Esophagus squamous epithelium (tissue), 5 donors: ENCODE measurements around the gene TSHZ2. TPM values are rescaled to one million over a fixed set of nuclear protein-coding genes. Genes with fewer than 3 reads are reported as not detected.

Source experiments
- DNase-seq: peaks from one replicate; lab custom pipeline; 2025; lab: John Stamatoyannopoulos, UW
- H3K27ac ChIP-seq, 4 donors: fragments of 200-600 bp; sonication (generic); one replicate each; pipeline ENCODE4 v1.5.1; 2016 to 2019; ENCODE audit warnings: mild to moderate bottlenecking in 1 of 4
- H3K27me3 ChIP-seq, 4 donors: fragments of 200-600 bp; sonication (generic); 1 replicate in 3 of 4; 2 replicates in 1 of 4; pipeline versions ENCODE4 v1.5.1 to v1.6.0; 2017 to 2021; ENCODE audit warnings: antibody characterized with exemption in 1 of 4
- H3K36me3 ChIP-seq, 3 donors: fragments of 200-600 bp; sonication (generic); one replicate each; pipeline ENCODE4 v1.5.1; 2016 to 2019
- H3K4me1 ChIP-seq, 3 donors: fragments of 200-600 bp; sonication (generic); one replicate each; pipeline ENCODE4 v1.5.1; 2017 to 2019
- H3K4me3 ChIP-seq, 4 donors: fragments of 200-600 bp; sonication (generic); 1 replicate in 3 of 4; 2 replicates in 1 of 4; pipeline ENCODE4 v1.5.1; 2016 to 2019; ENCODE audit warnings: mild to moderate bottlenecking in 2 of 4, moderate library complexity in 1 of 4
- H3K9me3 ChIP-seq, 3 donors: fragments of 200-600 bp; sonication (generic); one replicate each; pipeline ENCODE4 v1.5.1; 2016 to 2019
- POLR2A ChIP-seq, 4 donors: fragments of 450-650 bp; IDR thresholded peaks; one replicate each; pipeline ENCODE4 v1.6.1; 2017; ENCODE audit warnings: antibody characterized with exemption in 4 of 4, mild to moderate bottlenecking in 4 of 4, moderate library complexity in 3 of 4
- WGBS, 2 donors: methylation state at CpG; one replicate each; pipeline ENCODE4 v1.1.5; 2018; 5-methylcytosine and 5-hydroxymethylcytosine counted together
- intact Hi-C: fragments of 100-400 bp; cut with DNase I; formaldehyde crosslinking; loops from one replicate; pipeline ENCODE4 v1.15.0; 2022
- total RNA-seq, 4 donors: library from RNA; depleted of rRNA; stranded (reverse); fragments of >200 nt; gene quantifications; one replicate each; pipeline ENCODE4 v1.1.0, GENCODE V29; 2016
- TF ChIP-seq, protein P1 (sequence below), 6 experiments: fragments of 450-650 bp in 4 of 6; fragments of 200-600 bp in 2 of 6; sonication (generic) in 2 of 6; IDR thresholded peaks; one replicate each; pipeline ENCODE4 v1.5.1; 2016 to 2019; ENCODE audit warnings: antibody characterized with exemption in 6 of 6, mild to moderate bottlenecking in 4 of 6, moderate library complexity in 4 of 6
- donor health status: DM: yes; HTN: yes; CAD: no.

TSHZ2 gene
- total RNA-seq, 4 donors from 2014 or later = 4.7 to 22.0 (median 12.9) TPM

DNA sequence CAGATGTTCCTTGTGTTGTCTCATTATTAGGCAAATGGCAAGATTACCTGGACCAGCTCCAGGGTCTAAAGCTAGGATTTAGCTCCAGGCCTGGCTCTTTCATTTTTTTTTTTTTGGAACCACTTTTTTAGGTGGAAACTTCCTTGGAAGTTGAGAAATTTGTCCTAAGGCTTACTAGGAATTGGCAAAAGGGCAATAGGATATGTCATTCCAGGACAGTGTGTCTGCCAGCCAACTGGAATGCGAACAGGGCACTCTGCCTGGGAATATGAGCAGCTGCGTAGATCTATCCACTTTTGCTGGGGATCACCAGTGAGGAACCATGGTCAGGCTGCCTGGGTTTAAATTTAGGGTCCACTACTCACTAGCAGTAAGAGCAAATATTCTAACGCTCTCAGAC is 304.0 kb downstream of the TSHZ2 start:
- DNase-seq = no peak
- TF ChIP-seq POLR2A (IDR thresholded peaks at IDR 0.05) = no peak
- WGBS, 2 donors = 50 to 54% methylated on average over 3 of the region's 3 CpGs

GRCh38 chr20:53278555-53278954 is 306.4 kb downstream of the TSHZ2 start:
- H3K27ac ChIP-seq = no peak overlapping the region
- peaks cover 0 to 5% (median 0%) of the 10 kb centered on the region in 3 donors for H3K4me1 ChIP-seq
- no peaks in the 10 kb centered on the region for H3K9me3 ChIP-seq
- intact Hi-C loops = no loop called here
- no peak for DNase-seq
- TF ChIP-seq, protein P1, sequence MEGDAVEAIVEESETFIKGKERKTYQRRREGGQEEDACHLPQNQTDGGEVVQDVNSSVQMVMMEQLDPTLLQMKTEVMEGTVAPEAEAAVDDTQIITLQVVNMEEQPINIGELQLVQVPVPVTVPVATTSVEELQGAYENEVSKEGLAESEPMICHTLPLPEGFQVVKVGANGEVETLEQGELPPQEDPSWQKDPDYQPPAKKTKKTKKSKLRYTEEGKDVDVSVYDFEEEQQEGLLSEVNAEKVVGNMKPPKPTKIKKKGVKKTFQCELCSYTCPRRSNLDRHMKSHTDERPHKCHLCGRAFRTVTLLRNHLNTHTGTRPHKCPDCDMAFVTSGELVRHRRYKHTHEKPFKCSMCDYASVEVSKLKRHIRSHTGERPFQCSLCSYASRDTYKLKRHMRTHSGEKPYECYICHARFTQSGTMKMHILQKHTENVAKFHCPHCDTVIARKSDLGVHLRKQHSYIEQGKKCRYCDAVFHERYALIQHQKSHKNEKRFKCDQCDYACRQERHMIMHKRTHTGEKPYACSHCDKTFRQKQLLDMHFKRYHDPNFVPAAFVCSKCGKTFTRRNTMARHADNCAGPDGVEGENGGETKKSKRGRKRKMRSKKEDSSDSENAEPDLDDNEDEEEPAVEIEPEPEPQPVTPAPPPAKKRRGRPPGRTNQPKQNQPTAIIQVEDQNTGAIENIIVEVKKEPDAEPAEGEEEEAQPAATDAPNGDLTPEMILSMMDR (IDR thresholded peaks at IDR 0.05) = no peak
- TF ChIP-seq POLR2A (IDR thresholded peaks at IDR 0.05) = no peak
- H3K4me3 ChIP-seq = no peak overlapping the region
- H3K36me3 ChIP-seq = no peaks in the 10 kb centered on the region
- no peaks in the 10 kb centered on the region for H3K27me3 ChIP-seq
- 91 to 100% methylated on average over 1 of the region's 1 CpG for WGBS, 2 donors

More for the DNA sequence above, 304.0 kb downstream of the TSHZ2 start:
- no peaks in the 10 kb centered on the region for H3K27me3 ChIP-seq
- intact Hi-C loops = no loop called here
- H3K4me3 ChIP-seq = no peak overlapping the region
- H3K36me3 ChIP-seq = no peaks in the 10 kb centered on the region
- no peaks in the 10 kb centered on the region for H3K9me3 ChIP-seq
- H3K4me1 ChIP-seq = peaks cover 0 to 5% (median 0%) of the 10 kb centered on the region in 3 donors
- no peak overlapping the region for H3K27ac ChIP-seq

GRCh38 chr20:53279735-53280134 is 307.6 kb downstream of the TSHZ2 start:
- DNase-seq = no peak
- TF ChIP-seq, protein P1 (IDR thresholded peaks at IDR 0.05) = no peak
- no peak for TF ChIP-seq POLR2A (IDR thresholded peaks at IDR 0.05)
- no peak overlapping the region for H3K4me3 ChIP-seq
- H3K9me3 ChIP-seq = no peaks in the 10 kb centered on the region
- WGBS, 2 donors = 55 to 86% methylated on average over 1 of the region's 1 CpG
- H3K27me3 ChIP-seq = no peaks in the 10 kb centered on the region
- H3K27ac ChIP-seq = no peak overlapping the region
- peaks cover 0 to 5% (median 0%) of the 10 kb centered on the region in 3 donors for H3K4me1 ChIP-seq
- intact Hi-C loops = no loop called here
- no peaks in the 10 kb centered on the region for H3K36me3 ChIP-seq

DNA sequence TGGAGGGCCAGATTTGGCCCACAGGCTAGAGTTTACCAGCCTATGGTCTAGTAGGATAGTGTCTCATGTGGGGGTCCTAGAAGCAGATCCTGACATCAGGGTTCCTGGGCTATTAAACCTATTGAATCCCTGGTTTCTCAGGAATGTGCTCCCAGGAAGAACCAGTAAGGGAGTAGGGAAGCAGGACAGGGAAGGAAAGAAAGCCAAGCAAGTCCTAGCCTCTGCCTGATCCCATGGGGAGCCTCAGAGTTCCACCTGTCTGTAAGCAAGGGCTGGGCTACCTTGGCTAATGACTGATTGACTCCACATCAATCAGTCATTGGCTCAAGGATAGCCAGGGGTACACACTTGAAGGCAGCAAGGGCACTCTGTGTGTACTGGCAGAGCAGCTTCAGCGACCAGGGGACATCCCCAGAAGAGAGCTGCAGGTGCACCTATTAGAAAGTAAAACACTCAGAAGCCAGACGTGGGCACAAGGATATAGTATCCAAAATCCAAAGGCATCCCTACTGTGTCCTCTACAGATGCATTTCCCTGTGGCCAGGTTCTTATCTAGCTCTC is 309.5 kb downstream of the TSHZ2 start:
- no peak for DNase-seq
- H3K4me1 ChIP-seq = no peaks in the 10 kb centered on the region
- intact Hi-C loops = no loop called here
- H3K36me3 ChIP-seq = no peaks in the 10 kb centered on the region
- no peak overlapping the region for H3K4me3 ChIP-seq
- TF ChIP-seq, protein P1 (IDR thresholded peaks at IDR 0.05) = no peak
- TF ChIP-seq POLR2A (IDR thresholded peaks at IDR 0.05) = no peak
- H3K9me3 ChIP-seq = no peaks in the 10 kb centered on the region
- H3K27ac ChIP-seq = no peak overlapping the region
- WGBS, 2 donors = 100% methylated on average over 1 of the region's 2 CpGs
- H3K27me3 ChIP-seq = no peaks in the 10 kb centered on the region

DNA sequence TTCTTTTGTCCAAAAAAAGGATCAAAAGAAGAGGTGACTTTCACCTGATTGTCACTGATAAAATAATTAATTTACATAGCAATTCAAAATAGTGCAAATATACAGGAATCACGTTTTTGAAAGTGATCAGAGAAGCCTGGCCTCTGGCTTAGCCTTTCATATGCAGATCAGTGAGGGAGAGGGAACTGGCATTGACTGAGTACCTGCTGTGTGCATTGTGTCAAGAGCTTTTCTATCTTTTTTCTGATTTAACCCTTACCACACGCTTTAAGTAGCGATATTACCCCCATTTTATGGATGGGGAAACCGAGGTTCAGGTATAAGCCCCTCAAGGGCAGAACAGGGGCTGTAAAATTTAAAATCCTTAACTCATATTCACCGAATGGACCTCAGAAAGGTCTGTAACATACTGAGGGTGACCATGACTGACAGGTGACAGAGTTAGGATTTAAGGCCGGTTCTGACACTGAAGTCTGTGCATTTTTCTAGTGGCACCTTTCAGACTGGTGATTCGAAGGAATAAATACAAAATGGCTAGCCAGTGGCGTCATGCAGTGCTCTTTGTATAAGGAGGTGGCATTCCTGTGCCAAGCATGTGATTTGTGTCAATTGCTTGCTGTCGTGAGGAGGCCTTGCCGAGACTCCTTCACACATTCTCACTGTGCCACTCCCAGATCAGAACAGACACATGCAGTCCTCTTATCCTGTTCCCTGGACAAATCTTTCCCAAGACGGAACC is 310.2 kb downstream of the TSHZ2 start:
- Histone ChIP-seq H3K27ac (no peak overlapping the region), H3K4me3 (no peak overlapping the region), H3K36me3 (no peaks in the 10 kb centered on the region), H3K4me1 (no peaks in the 10 kb centered on the region), H3K9me3 (no peaks in the 10 kb centered on the region), H3K27me3 (no peaks in the 10 kb centered on the region)
- WGBS, 2 donors = 74 to 83% methylated on average over 9 to 11 of the region's 11 CpGs
- no peak for DNase-seq
- TF ChIP-seq, protein P1 (IDR thresholded peaks at IDR 0.05) = no peak
- no peak for TF ChIP-seq POLR2A (IDR thresholded peaks at IDR 0.05)
- intact Hi-C loops = no loop called here
